IgD-negative memory B cell (primary cell): Measurements from ENCODE around the gene SAMD9. TPM values are rescaled to one million over a fixed set of nuclear protein-coding genes. Genes with fewer than 3 reads are reported as not detected.
"Not testable (repeated sequence)": the region's sequence is repeated elsewhere in the genome, so short reads cannot be mapped to it uniquely, and the experiment has no call there.

Experiments
- H3K27ac Mint-ChIP-seq, 3 donors: one replicate each; pipeline ENCODE4 v1.8.0; 2020 to 2022; ENCODE audit warnings: mild to moderate bottlenecking in 3 of 3, mixed read lengths in 3 of 3, moderate library complexity in 1 of 3
- H3K27me3 Mint-ChIP-seq: one replicate; pipeline ENCODE4 v1.8.0; 2021; ENCODE audit warnings: mixed read lengths
- H3K36me3 Mint-ChIP-seq: one replicate; pipeline ENCODE4 v1.8.0; 2020; ENCODE audit warnings: mild to moderate bottlenecking, mixed read lengths
- H3K4me1 Mint-ChIP-seq, 3 donors: one replicate each; pipeline ENCODE4 v1.8.0; 2020 to 2022; ENCODE audit warnings: mixed read lengths in 3 of 3, mild to moderate bottlenecking in 1 of 3
- H3K4me3 Mint-ChIP-seq, 4 donors: one replicate each; pipeline ENCODE4 v1.8.0; 2020 to 2022; ENCODE audit warnings: mild to moderate bottlenecking in 4 of 4, mixed read lengths in 4 of 4, moderate library complexity in 3 of 4
- H3K9me3 Mint-ChIP-seq, 3 donors: one replicate each; pipeline ENCODE4 v1.8.0; 2020 to 2021; ENCODE audit warnings: mixed read lengths in 3 of 3, mild to moderate bottlenecking in 1 of 3
- polyA plus RNA-seq: library from polyadenylated mRNA; unstranded; fragments of 300-500 nt; fragmentation: Illumina TruSeq; gene quantifications from one replicate; pipeline ENCODE4 v1.2.3, GENCODE V29; 2021

The SAMD9 gene
- polyA plus RNA-seq, 1 donor from 2014 or later: 21.6 TPM

GRCh38 chr7:93142127-93142526, 24.3 kb upstream of the SAMD9 start:
- H3K9me3 Mint-ChIP-seq: peaks cover 0 to 4% (median 4%) of the 10 kb centered on the region in 3 donors
- no peak overlapping the region for H3K4me3 Mint-ChIP-seq
- H3K4me1 Mint-ChIP-seq: peaks cover 18 to 23% (median 19%) of the 10 kb centered on the region in 3 donors
- no peak overlapping the region for H3K27ac Mint-ChIP-seq
- H3K27me3 Mint-ChIP-seq: no peaks in the 10 kb centered on the region
- H3K36me3 Mint-ChIP-seq: peaks cover 23% of the 10 kb centered on the region

- Mint-ChIP-seq H3K27ac (no peak overlapping the region), H3K4me1 (peaks cover 5 to 9% (median 6%) of the 10 kb centered on the region in 3 donors), H3K27me3 (no peaks in the 10 kb centered on the region), H3K4me3 (no peak overlapping the region), H3K9me3 (peaks cover 2 to 10% (median 5%) of the 10 kb centered on the region in 3 donors), H3K36me3 (peaks cover 30% of the 10 kb centered on the region)
These were observed 22.9 kb upstream of the SAMD9 start for GRCh38 chr7:93140582-93141191.

- no peaks in the 10 kb centered on the region for H3K27me3 Mint-ChIP-seq
- H3K4me3 Mint-ChIP-seq: no peak overlapping the region
- H3K36me3 Mint-ChIP-seq: peaks cover 36% of the 10 kb centered on the region
- H3K4me1 Mint-ChIP-seq: peaks cover 0 to 3% (median 1%) of the 10 kb centered on the region in 3 donors
- no peak overlapping the region for H3K27ac Mint-ChIP-seq
- H3K9me3 Mint-ChIP-seq: peaks cover 8 to 23% (median 12%) of the 10 kb centered on the region in 3 donors
These were observed 20.8 kb upstream of the SAMD9 start for GRCh38 chr7:93138576-93138975.

GRCh38 chr7:93133005-93133404, 15.2 kb upstream of the SAMD9 start:
- H3K36me3 Mint-ChIP-seq: peaks cover 25% of the 10 kb centered on the region
- no peak overlapping the region for H3K27ac Mint-ChIP-seq
- peaks cover 13 to 38% (median 33%) of the 10 kb centered on the region in 3 donors for H3K9me3 Mint-ChIP-seq
- no peaks in the 10 kb centered on the region for H3K4me1 Mint-ChIP-seq
- no peaks in the 10 kb centered on the region for H3K27me3 Mint-ChIP-seq
- no peak overlapping the region for H3K4me3 Mint-ChIP-seq

DNA sequence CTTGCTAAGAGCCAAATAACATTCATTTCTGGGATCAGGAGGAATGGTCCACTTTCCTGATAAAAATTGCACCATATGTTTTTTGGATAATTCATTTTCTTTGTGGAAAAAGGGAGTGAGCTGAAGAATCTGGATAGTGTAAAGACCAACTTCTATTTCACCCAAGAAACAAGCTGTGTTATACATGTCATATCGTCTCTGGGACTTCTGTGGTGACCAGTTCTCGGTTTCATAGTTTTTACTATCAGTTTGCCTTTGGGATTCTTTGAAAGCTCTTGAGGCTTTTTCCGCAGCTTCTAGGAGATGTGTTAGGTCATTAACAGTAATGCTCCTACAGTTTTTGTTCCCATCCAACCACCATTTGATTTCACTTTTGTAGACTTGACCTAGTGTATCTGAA, 14.4 kb upstream of the SAMD9 start:
- H3K36me3 Mint-ChIP-seq: peaks cover 21% of the 10 kb centered on the region
- peaks cover 13 to 38% (median 33%) of the 10 kb centered on the region in 3 donors for H3K9me3 Mint-ChIP-seq
- H3K4me3 Mint-ChIP-seq: no peak overlapping the region
- H3K27ac Mint-ChIP-seq: no peak overlapping the region
- H3K4me1 Mint-ChIP-seq: no peaks in the 10 kb centered on the region
- H3K27me3 Mint-ChIP-seq: no peaks in the 10 kb centered on the region

DNA sequence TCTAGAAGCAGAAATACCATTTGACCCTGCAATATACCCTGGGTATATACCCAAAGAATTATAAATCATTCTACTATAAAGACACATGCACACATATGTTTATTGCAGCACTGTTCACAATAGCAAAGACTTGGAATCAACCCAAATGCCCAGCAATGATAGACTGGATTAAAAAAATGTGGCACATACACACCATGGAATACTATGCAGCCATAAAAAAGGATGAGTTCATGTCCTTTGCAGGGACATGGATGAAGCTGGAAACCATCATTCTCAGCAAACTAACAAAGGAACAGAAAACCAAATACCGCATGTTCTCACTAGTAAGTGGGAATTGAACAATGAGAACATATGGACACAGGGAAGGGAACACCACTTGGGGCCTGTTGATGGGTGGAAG, 9.2 kb upstream of the SAMD9 start:
- not testable (repeated sequence) for H3K27ac Mint-ChIP-seq, H3K36me3 Mint-ChIP-seq, H3K4me3 Mint-ChIP-seq, H3K27me3 Mint-ChIP-seq, H3K4me1 Mint-ChIP-seq
- H3K9me3 Mint-ChIP-seq: peaks cover 13 to 36% (median 24%) of the 10 kb centered on the region in 3 donors

DNA sequence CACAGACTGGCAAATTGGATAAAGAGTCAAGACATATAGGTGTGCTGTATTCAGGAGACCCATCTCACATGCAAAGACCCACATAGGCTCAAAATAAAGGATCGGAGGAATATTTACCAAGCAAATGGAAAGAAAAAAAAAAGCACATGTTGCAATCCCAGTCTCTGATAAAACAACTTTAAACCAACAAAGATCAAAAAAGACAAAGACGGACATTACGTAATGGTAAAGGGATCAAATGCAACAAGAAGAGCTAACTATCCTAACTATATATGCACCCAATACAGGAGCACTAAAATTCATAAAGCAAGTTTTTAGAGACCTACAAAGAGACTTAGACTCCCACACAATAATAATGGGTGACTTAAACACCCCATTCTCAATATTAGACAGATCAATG, 5.8 kb upstream of the SAMD9 start:
- peaks cover 11% of the 10 kb centered on the region for H3K36me3 Mint-ChIP-seq
- H3K27ac Mint-ChIP-seq, H3K4me1 Mint-ChIP-seq, H3K27me3 Mint-ChIP-seq: not testable (repeated sequence)
- peaks cover 11 to 20% (median 16%) of the 10 kb centered on the region in 3 donors for H3K9me3 Mint-ChIP-seq
- peak overlapping the region in 1 of 4 donors; percentile 66 for H3K4me3 Mint-ChIP-seq

GRCh38 chr7:93120592-93121549, 3.1 kb upstream of the SAMD9 start:
- H3K36me3 Mint-ChIP-seq: peaks cover 14% of the 10 kb centered on the region
- peaks cover 8 to 9% (median 8%) of the 10 kb centered on the region in 3 donors for H3K9me3 Mint-ChIP-seq
- H3K27me3 Mint-ChIP-seq: no peaks in the 10 kb centered on the region
- peak overlapping the region in 1 of 4 donors; percentile 51 for H3K4me3 Mint-ChIP-seq
- peaks cover 20 to 21% (median 20%) of the 10 kb centered on the region in 3 donors for H3K4me1 Mint-ChIP-seq
- H3K27ac Mint-ChIP-seq: no peak overlapping the region

GRCh38 chr7:93119191-93119905, 1.6 kb upstream of the SAMD9 start:
- H3K4me3 Mint-ChIP-seq: peak overlapping the region in 1 of 4 donors; percentile 54
- H3K9me3 Mint-ChIP-seq: peaks cover 2 to 11% (median 9%) of the 10 kb centered on the region in 3 donors
- H3K4me1 Mint-ChIP-seq: peaks cover 31 to 32% (median 32%) of the 10 kb centered on the region in 3 donors
- H3K36me3 Mint-ChIP-seq: peaks cover 27% of the 10 kb centered on the region
- H3K27me3 Mint-ChIP-seq: no peaks in the 10 kb centered on the region
- H3K27ac Mint-ChIP-seq: peak overlapping the region in 1 of 3 donors; percentile 47

DNA sequence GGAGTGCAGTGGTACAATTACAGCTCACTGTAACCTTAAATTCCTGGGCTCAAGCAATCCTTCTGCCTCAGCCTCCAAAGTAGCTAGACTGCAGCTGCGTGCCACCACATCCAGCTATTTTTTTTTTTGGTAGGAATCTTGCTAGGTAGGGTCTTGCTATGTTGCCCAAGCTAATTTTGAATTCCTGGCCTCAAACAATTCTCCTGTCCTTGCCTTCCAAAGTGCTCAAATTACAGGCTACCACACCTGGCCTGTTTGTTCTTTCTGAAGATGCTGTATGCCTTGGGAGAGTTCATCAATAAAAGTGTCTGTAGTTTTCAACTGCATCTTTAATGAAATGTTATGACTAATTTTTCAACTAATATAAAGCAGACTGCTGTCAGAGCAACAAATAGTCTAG, 452 bp downstream of the SAMD9 start:
- peak overlapping the region; percentile 69 to 95 (median 88) for H3K4me3 Mint-ChIP-seq
- H3K36me3 Mint-ChIP-seq: peaks cover 39% of the 10 kb centered on the region
- peaks cover 37 to 42% (median 38%) of the 10 kb centered on the region in 3 donors for H3K4me1 Mint-ChIP-seq
- no peaks in the 10 kb centered on the region for H3K27me3 Mint-ChIP-seq
- H3K27ac Mint-ChIP-seq: peak overlapping the region in 2 of 3 donors; percentile 67 to 89
- H3K9me3 Mint-ChIP-seq: peaks cover 5 to 8% (median 7%) of the 10 kb centered on the region in 3 donors

DNA sequence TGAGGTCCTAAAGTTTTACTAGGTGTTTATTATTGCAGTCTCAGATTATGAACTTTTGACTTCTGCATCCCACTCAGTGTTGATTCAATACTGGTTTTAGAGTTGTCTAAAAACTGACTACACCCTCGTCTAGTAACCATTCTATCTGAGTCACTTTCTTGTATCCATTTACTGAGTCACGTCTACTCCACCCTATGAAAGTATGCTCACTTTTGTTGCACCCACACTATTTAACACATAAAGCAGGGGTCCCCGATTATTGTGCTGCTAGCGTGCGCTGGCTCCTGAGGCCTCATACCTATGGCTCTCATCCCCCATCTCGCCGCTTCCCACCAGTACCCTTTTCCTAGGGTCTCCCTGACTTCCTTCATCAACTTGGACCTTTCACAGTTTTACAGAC, 2.0 kb downstream of the SAMD9 start:
- H3K27me3 Mint-ChIP-seq: no peaks in the 10 kb centered on the region
- H3K27ac Mint-ChIP-seq: no peak overlapping the region
- peak overlapping the region; percentile 69 to 95 (median 88) for H3K4me3 Mint-ChIP-seq
- H3K9me3 Mint-ChIP-seq: peaks cover 5 to 15% (median 7%) of the 10 kb centered on the region in 3 donors
- H3K4me1 Mint-ChIP-seq: peaks cover 39 to 48% (median 42%) of the 10 kb centered on the region in 3 donors
- H3K36me3 Mint-ChIP-seq: peaks cover 45% of the 10 kb centered on the region

DNA sequence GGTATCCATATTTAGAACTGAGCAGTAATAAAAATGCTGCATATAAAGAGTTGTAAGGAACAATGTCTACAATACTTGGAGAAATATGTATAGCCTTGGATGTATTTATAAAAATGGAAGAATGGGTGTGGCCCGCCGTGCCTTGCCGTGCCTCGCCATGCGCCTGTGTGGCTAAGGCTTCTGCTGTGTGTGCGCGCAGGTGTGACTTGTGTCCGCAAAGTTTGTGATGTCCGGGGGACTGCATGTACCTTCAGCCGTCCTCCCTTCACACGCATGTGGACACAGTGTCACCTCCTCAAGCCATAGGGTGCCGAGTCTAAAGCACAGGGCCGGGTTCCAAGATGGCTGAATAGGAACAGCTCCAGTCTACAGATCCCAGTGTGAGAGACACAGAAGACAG, 9.8 kb downstream of the SAMD9 start:
- no peaks in the 10 kb centered on the region for H3K27me3 Mint-ChIP-seq
- peaks cover 38% of the 10 kb centered on the region for H3K36me3 Mint-ChIP-seq
- peaks cover 3 to 13% (median 11%) of the 10 kb centered on the region in 3 donors for H3K4me1 Mint-ChIP-seq
- H3K4me3 Mint-ChIP-seq: no peak overlapping the region
- H3K27ac Mint-ChIP-seq: no peak overlapping the region
- H3K9me3 Mint-ChIP-seq: peaks cover 11 to 42% (median 24%) of the 10 kb centered on the region in 3 donors

GRCh38 chr7:93097388-93097787, 20.4 kb downstream of the SAMD9 start:
- Mint-ChIP-seq H3K27ac (no peak overlapping the region), H3K36me3 (peaks cover 6% of the 10 kb centered on the region), H3K27me3 (peaks cover 1% of the 10 kb centered on the region), H3K4me3 (no peak overlapping the region), H3K9me3 (peaks cover 4 to 39% (median 18%) of the 10 kb centered on the region in 3 donors), H3K4me1 (no peaks in the 10 kb centered on the region)

DNA sequence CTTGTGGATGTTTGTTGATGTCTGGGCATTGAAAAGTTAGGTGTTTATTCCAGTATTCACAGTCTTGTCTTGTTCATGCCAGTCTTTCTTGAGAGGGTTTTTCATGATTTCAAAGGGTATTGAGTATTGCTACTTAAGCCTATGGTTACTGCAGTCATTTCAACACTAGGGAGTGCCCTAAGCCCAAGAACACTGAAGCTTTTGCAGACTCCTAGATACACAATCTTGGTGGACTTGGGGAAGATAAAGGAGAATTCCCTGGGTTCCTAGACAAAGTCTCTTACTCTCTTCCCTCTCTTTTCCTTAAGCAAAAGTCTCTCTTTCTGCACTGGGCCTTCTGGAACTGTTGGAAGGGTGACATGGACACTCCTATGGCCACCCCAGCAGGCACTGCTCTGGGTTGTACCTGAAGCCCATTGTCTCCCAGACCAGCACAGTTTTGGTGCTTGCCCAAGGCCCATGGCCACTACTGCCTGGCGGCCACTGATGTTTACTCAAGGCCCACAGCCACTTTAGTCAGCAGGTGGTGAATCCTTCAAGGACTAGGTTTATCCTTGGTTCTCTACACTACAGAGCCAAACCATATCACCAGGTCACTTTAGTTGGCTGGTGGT, 24.9 kb downstream of the SAMD9 start:
- Mint-ChIP-seq H3K36me3 (peaks cover 2% of the 10 kb centered on the region), H3K27ac (no peak overlapping the region), H3K9me3 (peaks cover 9 to 14% (median 10%) of the 10 kb centered on the region in 3 donors), H3K4me1 (no peaks in the 10 kb centered on the region), H3K27me3 (peaks cover 8% of the 10 kb centered on the region), H3K4me3 (no peak overlapping the region)
